ENCODE data around the gene FBRSL1. TPM values are rescaled to one million over a fixed set of nuclear protein-coding genes. Genes with fewer than 3 reads are reported as not detected.

The FBRSL1 gene
- total and polyA plus RNA-seq, 10 donors, result 14.3 to 161 (median 49.8) TPM

- Histone ChIP-seq H3K9me3 (no peaks in the 10 kb centered on the region), H3K4me3 (no peak overlapping the region), H3K36me3 (peaks cover 0 to 46% (median 15%) of the 10 kb centered on the region in 6 donors), H3K4me1 (peaks cover 0 to 24% (median 0%) of the 10 kb centered on the region in 6 donors), H3K27ac (no peak overlapping the region), H3K27me3 (replicated peaks in 1 of 7) (no peaks in the 10 kb centered on the region)
- WGBS, 5 donors, result 75 to 87% (median 84%) methylated on average over 12 of the region's 12 CpGs
- DNase-seq, result no peak
- TF ChIP-seq POLR2AphosphoS5 (IDR thresholded peaks at IDR 0.05) (peak in 2 of 3 donors; percentile 40 to 71), POLR2A (IDR thresholded peaks at IDR 0.05) (no peak)
- TF ChIP-seq, protein P1, sequence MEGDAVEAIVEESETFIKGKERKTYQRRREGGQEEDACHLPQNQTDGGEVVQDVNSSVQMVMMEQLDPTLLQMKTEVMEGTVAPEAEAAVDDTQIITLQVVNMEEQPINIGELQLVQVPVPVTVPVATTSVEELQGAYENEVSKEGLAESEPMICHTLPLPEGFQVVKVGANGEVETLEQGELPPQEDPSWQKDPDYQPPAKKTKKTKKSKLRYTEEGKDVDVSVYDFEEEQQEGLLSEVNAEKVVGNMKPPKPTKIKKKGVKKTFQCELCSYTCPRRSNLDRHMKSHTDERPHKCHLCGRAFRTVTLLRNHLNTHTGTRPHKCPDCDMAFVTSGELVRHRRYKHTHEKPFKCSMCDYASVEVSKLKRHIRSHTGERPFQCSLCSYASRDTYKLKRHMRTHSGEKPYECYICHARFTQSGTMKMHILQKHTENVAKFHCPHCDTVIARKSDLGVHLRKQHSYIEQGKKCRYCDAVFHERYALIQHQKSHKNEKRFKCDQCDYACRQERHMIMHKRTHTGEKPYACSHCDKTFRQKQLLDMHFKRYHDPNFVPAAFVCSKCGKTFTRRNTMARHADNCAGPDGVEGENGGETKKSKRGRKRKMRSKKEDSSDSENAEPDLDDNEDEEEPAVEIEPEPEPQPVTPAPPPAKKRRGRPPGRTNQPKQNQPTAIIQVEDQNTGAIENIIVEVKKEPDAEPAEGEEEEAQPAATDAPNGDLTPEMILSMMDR (IDR thresholded peaks at IDR 0.05 in 8 of 11, conservative IDR thresholded peaks at IDR 0.05 in 3 of 11), result peak in 5 of 11 experiments; percentile 9 to 36 (median 13)
- intact Hi-C loops (cut with DNase I; ENCODE audit: low total_unique reads), result no loop called here
These were observed 54.1 kb downstream of the FBRSL1 start for GRCh38 chr12:132544080-132544397.

- no peaks in the 10 kb centered on the region for H3K27me3 ChIP-seq (replicated peaks in 1 of 7)
- peaks cover 0 to 51% (median 19%) of the 10 kb centered on the region in 6 donors for H3K36me3 ChIP-seq
- H3K27ac ChIP-seq, result no peak overlapping the region
- WGBS, 5 donors, result 95 to 97% (median 96%) methylated on average over 11 of the region's 11 CpGs
- intact Hi-C loops (cut with DNase I; ENCODE audit: low total_unique reads), result no loop called here
- peaks cover 0 to 24% (median 0%) of the 10 kb centered on the region in 6 donors for H3K4me1 ChIP-seq
- H3K4me3 ChIP-seq, result no peak overlapping the region
- no peaks in the 10 kb centered on the region for H3K9me3 ChIP-seq
- no peak for TF ChIP-seq POLR2AphosphoS5 (IDR thresholded peaks at IDR 0.05)
- no peak for TF ChIP-seq POLR2A (IDR thresholded peaks at IDR 0.05)
- TF ChIP-seq, protein P1 (IDR thresholded peaks at IDR 0.05 in 8 of 11, conservative IDR thresholded peaks at IDR 0.05 in 3 of 11), result no peak
- DNase-seq, result no peak
These were observed 54.5 kb downstream of the FBRSL1 start for GRCh38 chr12:132544498-132544897.

- TF ChIP-seq POLR2AphosphoS5 (IDR thresholded peaks at IDR 0.05) (no peak), POLR2A (IDR thresholded peaks at IDR 0.05) (no peak)
- TF ChIP-seq, protein P1 (IDR thresholded peaks at IDR 0.05 in 8 of 11, conservative IDR thresholded peaks at IDR 0.05 in 3 of 11), result no peak
- WGBS, 5 donors, result 93 to 97% (median 94%) methylated on average over 24 to 26 of the region's 26 CpGs
- Histone ChIP-seq H3K4me3 (no peak overlapping the region), H3K36me3 (peaks cover 0 to 59% (median 19%) of the 10 kb centered on the region in 6 donors), H3K4me1 (peaks cover 0 to 24% (median 0%) of the 10 kb centered on the region in 6 donors), H3K9me3 (no peaks in the 10 kb centered on the region), H3K27ac (no peak overlapping the region), H3K27me3 (replicated peaks in 1 of 7) (no peaks in the 10 kb centered on the region)
- intact Hi-C loops (cut with DNase I; ENCODE audit: low total_unique reads), result no loop called here
- DNase-seq, result no peak
These were observed 55.4 kb downstream of the FBRSL1 start for GRCh38 chr12:132545164-132545953.

DNA sequence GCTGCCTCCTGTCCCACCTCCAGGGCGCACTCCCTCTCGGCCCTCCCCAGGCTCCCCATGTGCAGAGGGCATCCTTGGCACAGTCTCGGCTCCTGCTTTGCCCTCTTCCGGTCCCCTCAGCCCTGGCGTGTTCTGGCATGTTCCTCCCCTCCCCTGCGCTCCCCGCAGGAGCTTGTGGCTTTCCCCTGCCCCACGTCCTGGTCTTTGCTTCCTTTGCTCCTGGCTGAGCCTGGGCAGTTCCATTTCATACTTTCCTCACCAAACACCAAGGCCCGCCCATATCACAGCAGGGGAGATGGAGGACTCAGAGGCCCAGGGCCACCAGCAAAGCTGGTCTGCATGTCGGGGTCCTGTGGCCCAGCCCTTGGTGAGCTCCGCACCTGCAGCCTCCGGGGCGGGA lies 56.0 kb downstream of the FBRSL1 start:
- H3K27ac ChIP-seq, result no peak overlapping the region
- 92 to 99% (median 94%) methylated on average over 12 to 13 of the region's 13 CpGs for WGBS, 5 donors
- no peaks in the 10 kb centered on the region for H3K27me3 ChIP-seq (replicated peaks in 1 of 7)
- H3K9me3 ChIP-seq, result no peaks in the 10 kb centered on the region
- H3K36me3 ChIP-seq, result peaks cover 0 to 64% (median 19%) of the 10 kb centered on the region in 6 donors
- no peak for DNase-seq
- H3K4me1 ChIP-seq, result peaks cover 0 to 24% (median 0%) of the 10 kb centered on the region in 6 donors
- TF ChIP-seq POLR2A (IDR thresholded peaks at IDR 0.05) (no peak), POLR2AphosphoS5 (IDR thresholded peaks at IDR 0.05) (no peak)
- TF ChIP-seq, protein P1 (IDR thresholded peaks at IDR 0.05 in 8 of 11, conservative IDR thresholded peaks at IDR 0.05 in 3 of 11), result no peak
- intact Hi-C loops (cut with DNase I; ENCODE audit: low total_unique reads), result no loop called here
- H3K4me3 ChIP-seq, result no peak overlapping the region
